ENCODE measurements around the gene SYTL4.

GRCh38 chrX:100658941-100659381 lies 73.0 kb downstream of the SYTL4 start:
- TF ChIP-seq POLR2A (IDR thresholded peaks at IDR 0.05) (no peak), CTCF (IDR thresholded peaks at IDR 0.05) (no peak)

Measured in esophagus squamous epithelium (tissue), 4 donors.